Lower leg skin (tissue), 3 donors: ENCODE results near the gene METTL24.

Experiments used
- POLR2A ChIP-seq, 2 donors: fragments of 450-650 bp; IDR thresholded peaks; one replicate each; pipeline ENCODE4 v1.6.1; 2016 to 2017; ENCODE audit warnings: antibody characterized with exemption in 2 of 2, mild to moderate bottlenecking in 1 of 2, moderate library complexity in 1 of 2
- TF ChIP-seq, protein P1 (sequence below), 3 donors: fragments of 450-650 bp; IDR thresholded peaks; one replicate each; pipeline ENCODE4 v1.5.1; 2016; ENCODE audit warnings: antibody characterized with exemption in 3 of 3, mild to moderate bottlenecking in 3 of 3, moderate library complexity in 2 of 3

GRCh38 chr6:110331390-110331789 is 26.8 kb downstream of the METTL24 start:
- TF ChIP-seq, protein P1, sequence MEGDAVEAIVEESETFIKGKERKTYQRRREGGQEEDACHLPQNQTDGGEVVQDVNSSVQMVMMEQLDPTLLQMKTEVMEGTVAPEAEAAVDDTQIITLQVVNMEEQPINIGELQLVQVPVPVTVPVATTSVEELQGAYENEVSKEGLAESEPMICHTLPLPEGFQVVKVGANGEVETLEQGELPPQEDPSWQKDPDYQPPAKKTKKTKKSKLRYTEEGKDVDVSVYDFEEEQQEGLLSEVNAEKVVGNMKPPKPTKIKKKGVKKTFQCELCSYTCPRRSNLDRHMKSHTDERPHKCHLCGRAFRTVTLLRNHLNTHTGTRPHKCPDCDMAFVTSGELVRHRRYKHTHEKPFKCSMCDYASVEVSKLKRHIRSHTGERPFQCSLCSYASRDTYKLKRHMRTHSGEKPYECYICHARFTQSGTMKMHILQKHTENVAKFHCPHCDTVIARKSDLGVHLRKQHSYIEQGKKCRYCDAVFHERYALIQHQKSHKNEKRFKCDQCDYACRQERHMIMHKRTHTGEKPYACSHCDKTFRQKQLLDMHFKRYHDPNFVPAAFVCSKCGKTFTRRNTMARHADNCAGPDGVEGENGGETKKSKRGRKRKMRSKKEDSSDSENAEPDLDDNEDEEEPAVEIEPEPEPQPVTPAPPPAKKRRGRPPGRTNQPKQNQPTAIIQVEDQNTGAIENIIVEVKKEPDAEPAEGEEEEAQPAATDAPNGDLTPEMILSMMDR (IDR thresholded peaks at IDR 0.05): no peak
- TF ChIP-seq POLR2A (IDR thresholded peaks at IDR 0.05): no peak
